MM.1S (cell line): Measurements from ENCODE around the gene FAM83G.

ENCODE experiments used
- DNase-seq: peaks from one replicate; pipeline ENCODE4 v3.0.0-alpha.2; 2015
- H2AFZ ChIP-seq: fragments of 300-600 bp; sonication (generic); 2 replicates; pipeline ENCODE4 v1.6.0; 2016; ENCODE audit warnings: antibody characterized with exemption, low read length
- H3F3A ChIP-seq: fragments of 300-600 bp; sonication (generic); 2 replicates; pipeline ENCODE4 v1.6.1; 2016; ENCODE audit warnings: mild to moderate bottlenecking, antibody characterized with exemption, low read length, moderate library complexity, mixed read lengths; ENCODE audit not compliant: insufficient read depth
- H3K27ac ChIP-seq: fragments of 300-600 bp; sonication (generic); 2 replicates; pipeline ENCODE4 v1.5.1; 2016; ENCODE audit warnings: mild to moderate bottlenecking, low read length
- H3K27me3 ChIP-seq: fragments of 300-600 bp; sonication (generic); replicated peaks from 2 replicates; pipeline ENCODE4 v1.6.0; 2016; ENCODE audit warnings: low read length; ENCODE audit not compliant: insufficient read depth
- H3K36me3 ChIP-seq: fragments of 300-600 bp; sonication (generic); replicated peaks from 2 replicates; pipeline ENCODE4 v1.6.1; 2016; ENCODE audit warnings: mild to moderate bottlenecking, low read length, mixed read lengths; ENCODE audit not compliant: insufficient read depth
- H3K4me1 ChIP-seq: fragments of 300-600 bp; sonication (generic); 2 replicates; pipeline ENCODE4 v1.6.1; 2016; ENCODE audit warnings: low read length, mixed read lengths
- H3K4me2 ChIP-seq: fragments of 300-600 bp; sonication (generic); 2 replicates; pipeline ENCODE4 v1.6.0; 2016; ENCODE audit warnings: low read depth, low read length
- H3K4me3 ChIP-seq: fragments of 300-600 bp; sonication (generic); 2 replicates; pipeline ENCODE4 v1.5.1; 2016; ENCODE audit warnings: low read length, mixed read lengths
- H3K79me2 ChIP-seq: fragments of 300-600 bp; sonication (generic); 2 replicates; pipeline ENCODE4 v1.6.1; 2016; ENCODE audit warnings: mixed run types, low read length, mixed read lengths
- H3K9ac ChIP-seq: fragments of 300-600 bp; sonication (generic); 2 replicates; pipeline ENCODE4 v1.6.1; 2016; ENCODE audit warnings: low read length, mixed read lengths
- H3K9me2 ChIP-seq: fragments of 300-600 bp; sonication (generic); replicated peaks from 2 replicates; pipeline ENCODE4 v1.6.1; 2016; ENCODE audit warnings: mild to moderate bottlenecking, low read length, mixed read lengths; ENCODE audit not compliant: insufficient read depth
- H3K9me3 ChIP-seq: fragments of 300-600 bp; sonication (generic); replicated peaks from 2 replicates; pipeline ENCODE4 v1.6.1; 2016; ENCODE audit warnings: mild to moderate bottlenecking, low read length, mixed read lengths; ENCODE audit not compliant: insufficient read depth
- H4K20me1 ChIP-seq: fragments of 300-600 bp; sonication (generic); 2 replicates; pipeline ENCODE4 v1.6.1; 2016; ENCODE audit warnings: mild to moderate bottlenecking, low read length, moderate library complexity, mixed read lengths; ENCODE audit not compliant: insufficient read depth
- CTCF ChIP-seq: fragments of 300-600 bp; sonication (generic); IDR thresholded peaks from 2 replicates; pipeline ENCODE4 v1.5.1; 2016; ENCODE audit warnings: antibody characterized with exemption, low read length, mixed read lengths
- EZH2 ChIP-seq: fragments of 300-600 bp; sonication (generic); optimal IDR thresholded peaks from 2 replicates; pipeline ENCODE3; 2017; ENCODE audit warnings: low read depth, mild to moderate bottlenecking, antibody characterized with exemption, low read length, mixed read lengths
- EZH2phosphoT487 ChIP-seq: fragments of 300-600 bp; sonication (generic); IDR thresholded peaks from 2 replicates; pipeline ENCODE4 v1.6.1; 2018; ENCODE audit warnings: antibody characterized with exemption, low read length

The FAM83G gene

GRCh38 chr17:19016297-19016696 is 11.7 kb upstream of the FAM83G start:
- no peak overlapping the region for H2AFZ ChIP-seq
- H3K9me3 ChIP-seq = no peaks in the 10 kb centered on the region
- no peak overlapping the region for H3K27ac ChIP-seq
- H3K9me2 ChIP-seq = no peaks in the 10 kb centered on the region
- no peaks in the 10 kb centered on the region for H3K4me1 ChIP-seq
- H3K36me3 ChIP-seq = no peaks in the 10 kb centered on the region
- H3K79me2 ChIP-seq = no peaks in the 10 kb centered on the region
- no peaks in the 10 kb centered on the region for H3F3A ChIP-seq
- H3K9ac ChIP-seq = no peak overlapping the region
- no peak for DNase-seq
- H4K20me1 ChIP-seq = no peaks in the 10 kb centered on the region
- TF ChIP-seq CTCF (no peak), EZH2phosphoT487 (no peak), EZH2 (no peak)
- H3K4me2 ChIP-seq = no peak overlapping the region
- H3K27me3 ChIP-seq = no peaks in the 10 kb centered on the region
- no peak overlapping the region for H3K4me3 ChIP-seq

GRCh38 chr17:19015428-19015827 is 10.9 kb upstream of the FAM83G start:
- H3K4me1 ChIP-seq = no peaks in the 10 kb centered on the region
- no peaks in the 10 kb centered on the region for H3K79me2 ChIP-seq
- H3K9ac ChIP-seq = no peak overlapping the region

DNA sequence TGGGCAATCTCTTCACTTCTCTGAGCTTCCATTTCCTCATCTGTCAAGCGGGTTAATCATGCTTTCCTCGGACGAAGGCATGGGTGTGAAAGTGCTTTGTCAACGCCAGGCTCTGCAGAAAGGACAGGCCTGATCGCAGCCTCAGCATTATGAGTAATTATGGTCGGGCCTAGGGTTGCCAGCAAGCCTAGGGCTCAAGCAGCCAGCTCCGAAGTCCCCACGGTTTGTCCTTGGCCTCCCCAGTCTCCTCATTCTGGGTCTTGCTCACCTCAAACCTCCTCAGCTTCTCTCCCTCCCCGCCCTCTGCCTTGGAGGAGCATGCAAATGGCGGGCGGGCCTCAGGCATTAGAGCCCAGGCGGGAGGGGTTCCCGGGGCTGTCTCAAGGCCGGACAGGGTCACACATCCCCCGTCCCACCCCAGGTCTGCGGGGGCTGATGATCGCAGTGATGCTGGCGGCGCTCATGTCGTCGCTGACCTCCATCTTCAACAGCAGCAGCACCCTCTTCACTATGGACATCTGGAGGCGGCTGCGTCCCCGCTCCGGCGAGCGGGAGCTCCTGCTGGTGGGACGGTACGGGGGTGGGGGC is 10.2 kb upstream of the FAM83G start:
- no peaks in the 10 kb centered on the region for H3K36me3 ChIP-seq
- H3K27ac ChIP-seq = no peak overlapping the region
- TF ChIP-seq CTCF (no peak), EZH2phosphoT487 (no peak), EZH2 (no peak)
- H3K4me1 ChIP-seq = no peaks in the 10 kb centered on the region
- no peak overlapping the region for H3K9ac ChIP-seq
- no peaks in the 10 kb centered on the region for H3K9me3 ChIP-seq
- H3K4me3 ChIP-seq = no peak overlapping the region
- no peaks in the 10 kb centered on the region for H4K20me1 ChIP-seq
- no peak overlapping the region for H2AFZ ChIP-seq
- H3K27me3 ChIP-seq = no peaks in the 10 kb centered on the region
- H3F3A ChIP-seq = no peaks in the 10 kb centered on the region
- no peaks in the 10 kb centered on the region for H3K9me2 ChIP-seq
- no peaks in the 10 kb centered on the region for H3K79me2 ChIP-seq
- DNase-seq = no peak
- H3K4me2 ChIP-seq = no peak overlapping the region

More at GRCh38 chr17:19015428-19015827, 10.9 kb upstream of the FAM83G start:
- H4K20me1 ChIP-seq = no peaks in the 10 kb centered on the region
- no peaks in the 10 kb centered on the region for H3K9me2 ChIP-seq
- no peak for DNase-seq
- no peaks in the 10 kb centered on the region for H3F3A ChIP-seq
- H2AFZ ChIP-seq = no peak overlapping the region
- H3K27me3 ChIP-seq = no peaks in the 10 kb centered on the region
- TF ChIP-seq EZH2 = no peak
- TF ChIP-seq CTCF = no peak
- TF ChIP-seq EZH2phosphoT487 = no peak
- H3K36me3 ChIP-seq = no peaks in the 10 kb centered on the region
- no peak overlapping the region for H3K4me2 ChIP-seq
- no peaks in the 10 kb centered on the region for H3K9me3 ChIP-seq
- H3K27ac ChIP-seq = no peak overlapping the region
- no peak overlapping the region for H3K4me3 ChIP-seq
